Ovary (tissue), 3 donors: ENCODE measurements around the gene FSTL1.

ENCODE experiments used
- CTCF ChIP-seq, 3 donors: fragments of 450-650 bp in 2 of 3; fragments of 200-600 bp in 1 of 3; IDR thresholded peaks; one replicate each; pipeline versions ENCODE4 v1.5.1 to v1.8.0; 2016 to 2022; ENCODE audit warnings: antibody characterized with exemption in 3 of 3, mild to moderate bottlenecking in 1 of 3
- EP300 ChIP-seq: sonication (generic); formaldehyde crosslinking; IDR thresholded peaks from one replicate; pipeline ENCODE4 v1.6.1; 2017; ENCODE audit warnings: antibody characterized with exemption
- POLR2A ChIP-seq: fragments of 450-650 bp; IDR thresholded peaks from one replicate; pipeline ENCODE4 v1.6.1; 2017; ENCODE audit warnings: antibody characterized with exemption, mild to moderate bottlenecking, moderate library complexity
- donor health status: DM: no; HTN: no; CAD: no.

GRCh38 chr3:120451806-120452205 is 1.0 kb upstream of the FSTL1 start:
- TF ChIP-seq CTCF (IDR thresholded peaks at IDR 0.05) (no peak), EP300 (no peak), POLR2A (no peak)
